Psoas muscle (tissue), 8 donors: Measurements from ENCODE around the gene AP5Z1. TPM values are rescaled to one million over a fixed set of nuclear protein-coding genes. Genes with fewer than 3 reads are reported as not detected.

ENCODE experiments used
- ATAC-seq, 4 donors: fragments of 200-7000 bp; cut with Tn5 transposase; one replicate each; pipeline ENCODE4 v1.9.1; 2020; ENCODE audit warnings: moderate library complexity in 3 of 4, mild to moderate bottlenecking in 2 of 4
- DNase-seq, 2 donors: peaks; one replicate each; pipeline ENCODE4 v3.0.0-alpha.2; 2020
- H3K27ac ChIP-seq: fragments of 200-600 bp; one replicate; pipeline ENCODE4 v1.8.0; 2022
- H3K27me3 ChIP-seq, 3 donors: fragments of 200-600 bp in 1 of 3; one replicate each; pipeline versions ENCODE4 v1.6.1 to v1.8.0; 2013 to 2022; ENCODE audit warnings: low read length in 2 of 3, mild to moderate bottlenecking in 2 of 3, moderate library complexity in 1 of 3; ENCODE audit not compliant: insufficient read depth in 3 of 3
- H3K36me3 ChIP-seq, 2 donors: fragments of 200-600 bp in 1 of 2; one replicate each; pipeline versions ENCODE4 v1.6.1 to v1.8.0; 2013 to 2022; ENCODE audit warnings: low read depth in 1 of 2, mild to moderate bottlenecking in 1 of 2, moderate library complexity in 1 of 2; ENCODE audit not compliant: insufficient read depth in 1 of 2
- H3K4me1 ChIP-seq: fragments of 200-600 bp; one replicate; pipeline ENCODE4 v1.8.0; 2022
- H3K4me3 ChIP-seq: fragments of 200-600 bp; one replicate; pipeline ENCODE4 v1.8.0; 2022; ENCODE audit warnings: mild to moderate bottlenecking
- H3K9me3 ChIP-seq: fragments of 200-600 bp; one replicate; pipeline ENCODE4 v1.8.0; 2022
- WGBS, 3 donors: extraction: QIAGEN DNeasy Blood & Tissue Kit; methylation state at CpG; one replicate each; pipeline versions ENCODE4 v1.1.6 to v1.1.7; 2013; 5-methylcytosine and 5-hydroxymethylcytosine counted together
- intact Hi-C, 2 donors: fragments of 100-400 bp; cut with DNase I; formaldehyde crosslinking; loops; one replicate each; pipeline versions ENCODE4 v1.11.0 to v1.14.2; 2022
- polyA plus RNA-seq, 3 donors: library from polyadenylated mRNA; stranded (reverse); fragments of 200-250 nt; gene quantifications; one replicate each; pipeline ENCODE4 v1.2.3, GENCODE V29; 2013
- total RNA-seq, 4 donors: library from RNA; stranded (reverse); fragmentation: NEBNext Ultra II Directional in 2 of 4; extraction: Animal tissue kit (Norgen Biotek cat#: 25700) in 2 of 4; gene quantifications; one replicate each; pipeline versions ENCODE4 v1.2.1 to v1.2.4, GENCODE V29; 2021 to 2023
- TF ChIP-seq, protein P1 (sequence below): fragments of 200-600 bp; IDR thresholded peaks from one replicate; pipeline ENCODE4 v1.8.0; 2022; ENCODE audit warnings: antibody characterized with exemption
- donor health status: healthy with polysubstance abuse.
- donor health status: DM: no; HTN: no; CAD: no; lungs with moderate emphysema.
- donor health status: Bipolar disorder and iron deficiency.
- donor health status: healthy.
- donor health status: DM: yes; HTN: yes; CAD: no.
- donor health status: DM: no; HTN: no; CAD: no.
- donor health status: DM: no; HTN: no; CAD: no.
- donor health status: DM: yes; HTN: yes; CAD: no.

The AP5Z1 gene
- total and polyA plus RNA-seq, 7 donors, result 6.6 to 20.1 (median 12.1) TPM

DNA sequence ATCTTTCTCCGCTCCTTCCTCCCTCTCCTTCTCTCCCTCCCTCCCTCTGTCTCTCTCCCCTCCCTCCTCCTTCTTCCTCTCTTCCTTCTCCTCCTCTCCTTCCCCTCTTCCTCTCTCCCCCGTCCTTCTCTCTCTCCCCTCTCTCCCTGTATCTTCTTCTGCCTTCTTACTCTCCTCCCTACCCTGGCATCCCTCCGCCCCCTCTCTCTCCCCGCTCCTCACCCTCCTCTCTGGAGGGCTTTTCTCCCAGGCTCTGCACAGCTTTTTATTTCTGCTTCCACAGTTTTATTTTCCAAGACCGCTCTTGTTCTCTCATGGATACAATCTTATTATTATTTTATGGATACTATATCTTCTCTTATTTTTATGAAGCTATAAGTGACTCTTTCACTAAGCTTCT, 32.6 kb downstream of the AP5Z1 start:
- no peak overlapping the region for H3K27ac ChIP-seq

GRCh38 chr7:4808565-4808964, 33.1 kb downstream of the AP5Z1 start:
- no peak overlapping the region for H3K4me3 ChIP-seq

More for the DNA sequence above, 32.6 kb downstream of the AP5Z1 start:
- H3K36me3 ChIP-seq, result no peaks in the 10 kb centered on the region
- TF ChIP-seq, protein P1, sequence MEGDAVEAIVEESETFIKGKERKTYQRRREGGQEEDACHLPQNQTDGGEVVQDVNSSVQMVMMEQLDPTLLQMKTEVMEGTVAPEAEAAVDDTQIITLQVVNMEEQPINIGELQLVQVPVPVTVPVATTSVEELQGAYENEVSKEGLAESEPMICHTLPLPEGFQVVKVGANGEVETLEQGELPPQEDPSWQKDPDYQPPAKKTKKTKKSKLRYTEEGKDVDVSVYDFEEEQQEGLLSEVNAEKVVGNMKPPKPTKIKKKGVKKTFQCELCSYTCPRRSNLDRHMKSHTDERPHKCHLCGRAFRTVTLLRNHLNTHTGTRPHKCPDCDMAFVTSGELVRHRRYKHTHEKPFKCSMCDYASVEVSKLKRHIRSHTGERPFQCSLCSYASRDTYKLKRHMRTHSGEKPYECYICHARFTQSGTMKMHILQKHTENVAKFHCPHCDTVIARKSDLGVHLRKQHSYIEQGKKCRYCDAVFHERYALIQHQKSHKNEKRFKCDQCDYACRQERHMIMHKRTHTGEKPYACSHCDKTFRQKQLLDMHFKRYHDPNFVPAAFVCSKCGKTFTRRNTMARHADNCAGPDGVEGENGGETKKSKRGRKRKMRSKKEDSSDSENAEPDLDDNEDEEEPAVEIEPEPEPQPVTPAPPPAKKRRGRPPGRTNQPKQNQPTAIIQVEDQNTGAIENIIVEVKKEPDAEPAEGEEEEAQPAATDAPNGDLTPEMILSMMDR, result no peak
- peaks cover 0 to 11% (median 0%) of the 10 kb centered on the region in 3 donors for H3K27me3 ChIP-seq
- no peak for DNase-seq
- ATAC-seq, result no peak
- intact Hi-C loops, result no loop called here
- 50 to 58% (median 53%) methylated on average over 5 of the region's 5 CpGs for WGBS, 3 donors
- no peak overlapping the region for H3K4me3 ChIP-seq
- no peaks in the 10 kb centered on the region for H3K4me1 ChIP-seq
- H3K9me3 ChIP-seq, result no peaks in the 10 kb centered on the region

GRCh38 chr7:4809091-4809591, 33.7 kb downstream of the AP5Z1 start:
- Histone ChIP-seq H3K36me3 (no peaks in the 10 kb centered on the region), H3K4me1 (no peaks in the 10 kb centered on the region), H3K27ac (no peak overlapping the region), H3K4me3 (no peak overlapping the region), H3K27me3 (peaks cover 0 to 11% (median 0%) of the 10 kb centered on the region in 3 donors), H3K9me3 (no peaks in the 10 kb centered on the region)
- 74 to 78% (median 74%) methylated on average over 31 to 38 of the region's 38 CpGs for whole genome bisulfite sequencing, 3 donors
- intact Hi-C loops, result no loop called here
- TF ChIP-seq, protein P1, result no peak
- ATAC-seq (no peak), DNase-seq (peak in 1 of 2 donors; percentile 70)

More at GRCh38 chr7:4808565-4808964, 33.1 kb downstream of the AP5Z1 start:
- Histone ChIP-seq H3K36me3 (no peaks in the 10 kb centered on the region), H3K27ac (no peak overlapping the region), H3K27me3 (peaks cover 0 to 11% (median 0%) of the 10 kb centered on the region in 3 donors), H3K9me3 (no peaks in the 10 kb centered on the region), H3K4me1 (no peaks in the 10 kb centered on the region)
- DNase-seq (no peak), ATAC-seq (no peak)
- TF ChIP-seq, protein P1, result no peak
- 77 to 80% (median 78%) methylated on average over 31 to 37 of the region's 37 CpGs for WGBS, 3 donors
- intact Hi-C loops, result no loop called here

DNA sequence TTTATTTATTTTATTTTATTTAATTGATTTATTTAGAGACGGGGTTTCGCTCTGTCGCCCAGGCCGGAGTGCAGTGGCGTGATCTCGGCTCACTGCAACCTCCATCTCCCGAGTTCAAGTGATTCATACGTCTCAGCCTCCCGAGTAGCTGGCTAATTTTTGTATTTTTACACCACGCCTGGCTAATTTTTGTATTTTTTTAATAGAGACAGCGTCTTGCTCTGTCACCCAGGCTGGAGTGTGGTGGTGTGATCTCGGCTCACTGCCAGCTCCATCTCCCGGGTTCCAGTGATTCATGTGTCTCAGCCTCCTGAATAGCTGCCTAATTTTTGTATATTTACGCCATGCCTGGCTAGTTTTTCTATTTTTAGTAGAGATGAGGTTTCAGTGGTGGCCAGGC, 34.2 kb downstream of the AP5Z1 start:
- no peak overlapping the region for H3K27ac ChIP-seq
- H3K4me1 ChIP-seq, result no peaks in the 10 kb centered on the region
- no peaks in the 10 kb centered on the region for H3K9me3 ChIP-seq
- TF ChIP-seq, protein P1, result no peak
- 86 to 91% (median 89%) methylated on average over 14 of the region's 14 CpGs for WGBS, 3 donors
- intact Hi-C loops, result no loop called here
- H3K36me3 ChIP-seq, result no peaks in the 10 kb centered on the region
- ATAC-seq, result no peak
- peaks cover 0 to 11% (median 0%) of the 10 kb centered on the region in 3 donors for H3K27me3 ChIP-seq
- DNase-seq, result no peak
- H3K4me3 ChIP-seq, result no peak overlapping the region

GRCh38 chr7:4814433-4814832, 39.0 kb downstream of the AP5Z1 start:
- peaks cover 0 to 6% (median 3%) of the 10 kb centered on the region in 3 donors for H3K27me3 ChIP-seq
- ATAC-seq (no peak), DNase-seq (no peak)
- H3K9me3 ChIP-seq, result no peaks in the 10 kb centered on the region
- H3K4me1 ChIP-seq, result no peaks in the 10 kb centered on the region
- no peak overlapping the region for H3K4me3 ChIP-seq
- H3K36me3 ChIP-seq, result no peaks in the 10 kb centered on the region
- 57 to 60% (median 59%) methylated on average over 14 of the region's 14 CpGs for WGBS, 3 donors
- intact Hi-C loops, result no loop called here
- no peak overlapping the region for H3K27ac ChIP-seq
- TF ChIP-seq, protein P1, result no peak
